NCI-H446 treated with DMSO at 0.1 percent for 48 hours (cell line): ENCODE results near the gene FAXDC2.
A peak's percentile ranks its signal among the peaks of the same experiment; 100 is the strongest.

Experiments used
- DNase-seq: peaks from one replicate; lab custom pipeline; 2025; lab: John Stamatoyannopoulos, UW

Gene FAXDC2

DNA sequence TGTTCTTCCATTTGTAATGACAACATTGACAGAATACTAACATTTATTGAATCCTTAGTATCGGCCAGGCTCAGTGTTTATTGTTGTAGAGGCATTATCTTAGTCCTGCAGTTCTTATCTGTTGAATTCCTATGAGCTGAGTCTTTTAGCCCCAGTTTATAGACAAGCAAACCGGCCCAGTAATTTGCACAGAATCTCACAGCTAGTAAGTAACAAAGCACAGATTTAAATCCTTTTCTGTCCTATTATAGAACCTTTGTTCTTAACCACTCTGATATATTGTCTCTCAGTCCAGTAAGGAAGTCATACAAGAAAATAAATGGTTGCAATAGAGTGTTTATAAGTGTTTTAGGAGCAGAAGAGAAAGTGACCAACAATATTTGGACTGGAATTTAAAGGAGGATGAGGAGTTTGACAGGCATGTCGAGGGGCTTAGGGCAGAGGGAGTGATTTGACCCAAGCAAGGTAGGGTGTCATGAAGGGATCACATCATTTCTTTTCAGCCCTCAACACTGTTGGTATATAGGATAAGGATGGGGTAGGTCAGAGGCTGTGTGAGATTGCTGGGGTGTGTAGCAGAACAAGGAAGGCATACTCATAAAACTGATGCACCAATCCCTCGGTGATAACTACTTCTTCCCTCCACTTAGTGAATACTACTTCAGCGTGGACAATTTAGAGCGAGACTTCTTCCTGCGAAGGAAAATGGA is 55.7 kb downstream of the FAXDC2 start:
- no peak for DNase-seq

DNA sequence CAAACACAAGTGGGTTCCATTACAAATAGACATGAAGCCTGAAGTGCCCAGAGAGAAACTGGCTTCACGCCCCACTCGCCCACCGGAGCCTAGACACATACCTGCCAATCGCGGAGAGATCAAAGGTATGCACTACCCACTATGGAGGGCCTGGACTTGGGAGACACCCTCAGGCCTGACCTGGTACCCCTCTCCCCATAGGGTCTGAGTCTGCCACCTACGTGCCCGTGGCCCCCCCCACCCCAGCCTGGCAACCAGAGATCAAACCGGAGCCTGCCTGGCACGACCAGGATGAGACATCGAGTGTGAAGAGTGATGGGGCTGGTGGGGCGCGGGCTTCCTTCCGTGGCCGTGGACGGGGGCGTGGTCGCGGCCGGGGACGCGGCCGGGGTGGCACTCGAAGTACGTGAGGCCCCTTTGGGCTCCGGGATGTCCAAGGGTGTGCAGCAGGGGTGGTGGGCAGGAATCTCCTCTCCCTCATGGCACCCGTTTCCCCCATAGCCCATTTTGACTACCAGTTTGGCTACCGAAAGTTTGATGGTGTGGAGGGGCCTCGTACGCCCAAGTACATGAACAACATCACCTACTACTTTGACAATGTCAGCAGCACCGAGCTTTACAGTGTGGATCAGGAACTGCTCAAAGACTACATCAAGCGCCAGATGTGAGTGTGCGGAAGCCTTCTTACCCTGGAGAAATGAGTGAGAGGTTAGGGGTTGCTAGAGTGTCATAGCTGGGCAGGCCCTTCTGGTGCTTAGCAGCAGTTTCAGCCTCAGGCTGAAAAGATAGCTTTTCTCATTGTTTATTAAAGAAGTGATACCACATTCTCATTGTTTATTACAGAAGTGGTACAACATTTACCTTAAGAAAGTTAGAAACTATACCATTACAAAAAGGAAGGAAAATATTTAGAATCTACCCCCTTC is 56.5 kb downstream of the FAXDC2 start:
- no peak for DNase-seq

DNA sequence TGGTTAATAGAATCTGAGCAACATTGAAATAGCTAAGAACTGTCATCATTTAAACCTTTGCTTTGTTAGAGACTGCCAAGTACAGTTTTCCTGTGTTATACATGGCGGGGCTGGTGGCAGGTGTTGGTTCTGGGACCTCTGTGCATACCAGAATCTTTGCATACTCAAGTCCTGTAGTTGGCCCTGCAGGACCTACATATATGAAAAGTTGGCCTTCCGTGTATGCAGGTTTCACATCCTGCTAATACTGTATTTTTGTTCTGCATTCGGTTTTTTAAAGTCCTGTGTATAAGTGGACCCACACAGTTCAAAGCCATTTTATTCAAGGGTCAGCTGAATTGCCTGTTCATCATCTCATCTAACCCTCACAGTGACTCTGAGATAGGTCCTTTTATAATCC is 58.9 kb downstream of the FAXDC2 start:
- no peak for DNase-seq

DNA sequence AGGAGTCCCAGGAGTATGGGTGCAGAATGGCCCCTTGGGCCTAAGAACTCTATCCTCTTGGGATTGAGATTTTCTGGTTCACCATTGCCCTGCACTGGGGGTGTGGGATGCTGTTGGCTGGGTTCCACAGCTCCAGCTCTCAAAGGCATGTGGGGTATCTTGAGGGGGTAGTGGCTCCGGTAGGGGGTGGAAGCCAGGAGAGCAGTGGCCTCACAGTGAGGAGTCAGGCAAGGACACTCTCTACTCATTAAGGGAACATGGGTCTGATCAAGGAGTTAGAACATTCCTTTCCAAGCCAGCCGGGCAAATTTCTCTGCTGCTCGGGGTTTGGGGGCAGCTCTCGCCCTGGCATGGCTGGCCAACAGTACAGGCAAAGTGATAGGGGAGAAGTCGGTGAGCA is 62.2 kb downstream of the FAXDC2 start:
- DNase-seq: no peak

DNA sequence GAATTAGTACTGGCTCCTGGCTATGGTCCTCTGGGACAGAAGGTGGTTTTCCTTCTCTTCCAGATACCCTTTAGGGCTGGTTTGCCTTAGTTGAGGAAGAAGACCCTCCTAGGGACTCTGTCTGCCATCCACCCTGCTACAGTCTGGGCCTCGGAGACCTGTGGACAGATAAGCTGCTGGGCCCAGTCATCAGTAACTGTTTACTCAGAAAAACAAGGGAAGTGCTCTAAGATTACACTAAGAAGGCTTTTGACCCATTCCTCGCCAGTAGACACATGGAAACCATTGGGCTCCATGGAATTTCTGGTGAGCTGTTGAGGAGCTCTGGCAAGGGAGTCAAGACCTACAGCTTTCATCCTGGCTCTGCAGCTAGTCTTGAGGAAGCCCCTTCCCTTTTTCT is 64.0 kb downstream of the FAXDC2 start:
- DNase-seq: no peak

DNA sequence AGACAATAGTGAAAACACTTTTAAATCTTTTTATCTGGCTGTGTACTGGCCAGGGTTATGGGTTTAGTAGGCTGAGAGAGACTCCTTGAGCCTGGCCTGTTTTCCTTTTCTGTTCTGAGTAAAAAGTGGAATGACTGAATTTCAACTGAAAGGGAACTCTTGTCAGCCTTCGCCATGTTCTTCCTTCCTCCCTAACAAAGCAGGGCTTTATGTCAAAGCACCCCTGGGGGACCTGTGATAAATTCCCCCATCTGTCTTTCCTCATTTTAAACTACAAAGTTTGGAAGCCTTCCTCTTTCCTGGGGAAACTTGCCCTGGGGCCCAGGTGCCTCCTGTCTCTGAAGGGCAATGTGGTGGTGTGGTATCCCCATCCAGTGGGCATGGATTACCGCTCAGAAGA is 65.5 kb downstream of the FAXDC2 start:
- DNase-seq: no peak

DNA sequence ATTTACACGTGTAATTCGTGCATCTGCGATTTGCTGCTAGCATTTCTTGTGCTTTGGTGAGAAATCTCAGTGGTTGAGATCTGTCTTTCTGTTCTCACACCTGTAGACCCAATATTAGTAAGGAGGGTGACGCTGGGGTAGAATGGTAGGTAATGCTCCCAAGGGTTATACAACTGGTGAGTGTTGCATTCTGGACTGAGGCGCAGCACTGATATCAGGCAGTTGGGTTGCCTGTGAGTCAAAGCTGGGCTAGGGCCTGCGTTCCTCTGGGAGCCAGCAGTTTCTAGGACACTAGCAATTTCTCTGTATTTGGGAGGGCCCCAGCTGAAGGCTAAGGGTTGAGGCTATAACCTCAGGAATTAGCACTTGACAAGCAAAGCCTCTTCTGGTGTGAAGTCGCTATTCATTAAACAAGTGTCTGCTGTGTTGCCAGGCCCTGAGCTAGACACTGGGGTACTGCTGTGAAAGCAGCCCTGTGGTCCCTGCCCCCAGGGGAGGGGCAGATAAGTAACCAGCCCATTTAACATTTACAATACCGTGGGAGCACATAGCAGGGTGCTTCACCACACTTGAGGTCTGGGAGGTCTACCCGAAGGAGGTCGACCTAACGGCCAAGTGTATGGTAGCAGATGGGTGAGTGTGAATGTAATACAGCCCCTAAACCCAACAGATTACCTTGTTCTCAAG is 66.5 kb downstream of the FAXDC2 start:
- no peak for DNase-seq

DNA sequence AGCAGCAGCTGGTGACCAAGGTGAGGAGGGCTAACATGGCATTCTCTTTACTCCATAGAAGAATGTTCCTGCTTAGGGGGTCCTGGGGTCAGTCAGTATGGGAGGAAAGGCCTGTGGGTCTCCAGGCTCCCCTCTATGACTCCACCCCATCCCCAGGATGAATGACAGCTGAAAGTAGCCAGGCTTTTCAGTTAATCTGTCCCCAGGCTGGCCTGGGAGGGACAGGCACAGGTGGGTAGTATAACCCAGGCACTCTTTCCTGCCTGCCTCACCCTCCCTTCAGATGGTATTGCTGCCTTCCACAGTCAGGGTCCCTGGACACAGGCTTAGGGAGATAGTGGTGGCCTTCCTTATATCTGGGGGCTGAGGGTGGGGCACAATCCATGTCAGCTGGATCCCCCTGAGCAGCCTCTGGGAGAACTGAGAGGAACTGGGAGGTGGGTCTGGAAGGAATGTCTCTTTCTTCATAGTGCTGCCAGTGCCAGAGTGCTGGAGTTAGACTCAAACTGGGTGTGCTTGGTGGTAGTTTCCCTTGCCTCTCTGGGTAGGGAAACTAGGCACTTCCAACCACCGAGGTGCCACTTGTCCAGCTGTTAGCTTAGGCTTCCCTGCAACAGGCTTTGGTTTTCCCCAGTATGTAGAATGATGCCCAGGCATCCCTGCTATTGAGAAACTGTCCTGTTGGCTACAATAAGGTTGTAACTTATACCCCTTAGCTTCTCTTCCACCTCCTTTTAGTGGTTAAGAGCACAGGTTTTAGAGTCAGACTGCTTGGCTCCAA is 67.4 kb downstream of the FAXDC2 start:
- DNase-seq: no peak

DNA sequence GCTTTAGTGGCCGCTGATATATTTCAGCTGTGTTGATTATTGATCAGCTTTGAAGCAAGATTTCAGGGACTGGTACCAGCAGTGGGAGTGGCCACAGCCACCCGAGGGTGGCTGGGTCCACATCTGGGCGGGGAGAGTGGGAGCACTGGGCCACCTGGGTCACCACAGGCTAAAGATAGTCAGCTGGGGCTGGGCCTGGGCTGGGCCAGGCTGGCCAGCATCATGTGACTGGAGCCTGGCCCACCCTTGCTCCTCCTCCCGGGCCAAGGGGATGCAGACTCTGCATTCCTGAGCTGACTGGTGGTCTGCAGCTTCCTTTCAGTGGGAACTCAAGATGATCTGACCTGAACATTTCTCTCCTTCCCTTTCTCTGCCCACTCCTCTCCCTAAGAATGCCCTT is 68.1 kb downstream of the FAXDC2 start:
- no peak for DNase-seq

DNA sequence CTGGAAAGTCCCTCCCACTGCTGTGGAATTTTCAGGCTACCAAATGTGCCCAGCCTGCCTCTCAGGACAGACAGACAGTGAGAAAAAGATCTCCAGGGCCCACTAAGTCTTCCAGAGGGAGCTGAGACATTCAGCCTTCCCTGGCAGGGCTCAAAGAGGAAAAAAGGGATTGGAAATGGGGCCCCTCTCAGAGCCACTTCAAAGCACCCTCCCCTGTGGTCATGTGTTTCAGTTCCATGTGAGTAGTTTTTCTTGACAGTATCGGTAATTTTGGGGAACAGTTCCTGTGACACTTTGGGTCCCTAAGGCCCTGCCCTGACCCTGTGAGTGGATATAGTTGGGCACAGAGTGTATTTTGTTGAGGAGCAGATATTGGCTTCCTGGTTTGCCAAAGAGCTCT is 70.3 kb downstream of the FAXDC2 start:
- DNase-seq: no peak

DNA sequence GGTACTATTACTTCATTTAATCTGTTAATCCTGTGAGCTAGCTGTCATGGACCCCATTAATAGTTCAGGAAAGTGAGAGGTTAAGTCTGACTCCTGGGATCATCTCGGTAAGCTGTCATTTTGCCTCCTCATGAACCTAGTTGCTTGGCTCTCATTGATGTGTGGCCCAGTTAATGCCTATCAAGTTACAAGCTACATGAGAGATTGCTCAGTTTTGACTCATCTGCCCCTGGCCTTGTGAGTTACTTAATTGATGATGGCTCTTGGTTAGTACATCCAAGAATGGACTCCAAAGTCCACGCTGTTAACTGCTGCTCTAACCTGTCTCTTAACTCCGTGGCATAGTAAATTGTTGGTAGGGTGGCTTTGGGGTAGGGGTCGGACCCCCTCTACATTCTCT is 71.3 kb downstream of the FAXDC2 start:
- DNase-seq: no peak

DNA sequence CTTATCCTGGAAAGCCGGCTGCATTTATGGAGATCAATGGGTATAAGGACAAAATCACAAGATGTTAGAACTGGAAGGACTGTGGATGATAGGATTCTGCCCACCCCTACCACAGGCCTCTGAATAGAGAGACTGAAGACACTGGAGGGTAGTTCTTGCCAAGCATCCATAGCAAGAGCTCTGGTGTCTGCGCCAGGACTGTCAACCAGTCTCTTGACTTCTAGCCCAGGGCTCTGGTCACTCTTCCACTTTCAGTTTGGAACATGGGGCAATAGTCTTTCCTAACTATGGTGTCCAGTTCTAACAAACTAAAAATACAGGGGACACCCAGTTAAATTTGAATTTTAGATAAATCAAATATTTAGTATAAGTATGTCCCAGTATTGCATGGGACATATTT is 71.9 kb downstream of the FAXDC2 start:
- no peak for DNase-seq

DNA sequence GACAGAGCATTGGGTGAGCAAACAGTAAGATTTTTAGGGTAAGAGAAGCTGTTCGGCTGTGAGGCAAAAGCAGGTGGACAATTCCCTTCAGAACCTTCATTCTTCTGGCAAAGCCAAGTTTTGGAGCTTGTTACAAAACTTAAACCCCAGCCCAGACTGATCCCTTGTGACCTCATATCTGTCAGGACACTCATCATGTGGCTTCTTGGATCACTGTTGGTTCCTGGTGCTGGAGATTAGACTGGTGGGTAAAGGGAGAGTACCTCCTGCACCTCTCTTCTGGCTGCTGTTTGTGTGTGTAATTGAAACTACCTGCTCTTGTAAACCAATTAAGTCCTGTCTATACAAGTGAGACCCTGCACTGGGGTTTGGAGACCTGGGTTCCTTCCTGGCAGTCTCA is 74.2 kb downstream of the FAXDC2 start:
- DNase-seq: no peak

DNA sequence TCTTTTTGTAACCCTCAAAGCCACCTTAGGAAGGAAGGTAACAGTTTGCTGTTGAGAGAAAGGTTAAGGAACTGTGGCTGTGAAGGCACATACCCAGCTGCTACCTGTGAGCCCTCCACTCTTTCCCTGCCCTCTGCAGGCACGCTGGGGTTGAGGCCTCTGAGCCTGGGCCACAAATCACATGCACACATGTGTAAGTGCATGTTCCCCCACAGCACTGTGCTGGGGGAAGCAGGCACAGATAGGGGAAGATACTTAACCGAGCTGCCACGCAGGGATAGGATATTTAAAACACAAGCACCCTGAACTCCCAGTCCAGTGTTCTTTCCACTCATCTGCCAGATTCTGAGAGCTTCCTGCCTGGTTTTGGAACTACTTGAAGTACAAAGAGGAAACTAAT is 77.1 kb downstream of the FAXDC2 start:
- no peak for DNase-seq

DNA sequence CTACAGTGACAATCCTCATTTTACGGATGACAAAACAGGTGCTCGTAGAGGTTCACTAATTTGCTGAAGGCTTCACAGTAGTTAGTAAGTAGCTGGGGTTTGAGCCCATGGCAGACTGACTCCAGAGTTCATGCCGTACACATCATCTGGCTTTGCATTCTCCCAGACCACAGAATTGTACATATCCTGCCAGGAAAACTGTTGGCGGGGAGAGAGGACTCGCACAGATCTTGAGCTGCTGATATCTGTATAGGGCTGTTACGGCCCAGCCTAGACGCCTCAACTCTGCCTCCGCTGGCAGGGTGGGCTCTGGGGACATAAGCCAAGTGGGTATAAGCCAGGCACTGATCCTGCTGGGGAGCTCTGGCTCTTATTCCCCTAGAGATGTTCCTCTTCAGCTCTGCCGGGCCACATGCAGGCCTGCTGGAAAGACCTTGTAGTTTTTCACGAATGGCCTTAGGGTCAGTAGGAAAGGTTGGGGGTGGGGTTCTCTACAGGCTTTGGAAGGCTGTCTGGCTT is 79.0 kb downstream of the FAXDC2 start:
- DNase-seq: peak; percentile 62

DNA sequence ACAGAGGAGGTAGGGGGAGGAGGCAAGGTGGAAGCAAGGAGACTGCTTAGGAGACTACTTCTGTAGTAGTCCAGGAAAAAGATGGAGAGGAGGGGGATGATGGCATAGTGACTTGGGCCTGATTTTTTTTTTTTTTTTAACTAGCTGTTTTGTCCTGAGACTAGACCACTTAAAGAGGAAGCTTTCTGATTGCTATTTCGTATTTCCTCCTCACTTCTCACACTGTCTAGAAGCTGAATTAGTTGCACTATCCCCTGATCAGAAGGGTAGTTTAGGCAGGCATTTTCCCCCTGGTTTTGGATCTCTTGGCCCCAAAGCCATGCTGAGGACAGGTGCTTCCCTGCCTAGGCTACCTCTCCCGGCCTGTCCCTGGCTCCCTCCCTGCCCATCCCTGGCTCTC is 80.3 kb downstream of the FAXDC2 start:
- DNase-seq: no peak
